Measurements from ENCODE around the gene TPPP.
"Not testable (repeated sequence)": the region's sequence is repeated elsewhere in the genome, so short reads cannot be mapped to it uniquely, and the experiment has no call there.

The TPPP gene

GRCh38 chr5:692529-693041 lies 567 bp downstream of the TPPP start:
- not testable (repeated sequence) for DNase-seq

DNA sequence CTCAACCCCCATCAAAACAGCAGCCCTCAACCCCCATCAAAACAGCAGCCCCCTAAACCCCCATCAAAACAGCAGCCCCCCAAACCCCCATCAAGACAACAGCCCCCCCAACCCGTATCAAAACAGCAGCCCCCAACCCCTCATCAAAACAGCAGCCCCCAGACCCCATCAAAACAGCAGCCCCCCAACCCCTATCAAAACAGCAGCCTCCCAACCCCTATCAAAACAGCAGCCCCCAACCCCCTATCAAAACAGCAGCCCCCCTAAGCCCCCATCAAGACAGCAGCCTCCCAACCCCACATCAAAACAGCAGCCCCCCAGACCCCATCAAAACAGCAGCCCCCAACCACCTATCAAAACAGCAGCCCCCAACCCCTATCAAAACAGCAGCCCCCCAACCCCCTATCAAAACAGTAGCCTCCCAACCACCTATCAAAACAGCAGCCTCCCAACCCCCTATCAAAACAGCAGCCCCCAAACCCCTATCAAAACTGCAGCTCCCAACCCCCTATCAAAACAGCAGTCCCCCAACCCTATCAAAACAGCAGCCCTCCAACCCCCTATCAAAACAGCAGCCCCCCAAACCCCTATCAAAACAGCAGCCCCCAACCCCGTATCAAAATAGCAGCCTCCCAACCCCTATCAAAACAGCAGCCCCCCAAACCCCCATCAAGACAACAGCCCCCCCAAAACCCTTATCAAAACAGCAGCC lies 1.2 kb downstream of the TPPP start:
- no peak for DNase-seq

DNA sequence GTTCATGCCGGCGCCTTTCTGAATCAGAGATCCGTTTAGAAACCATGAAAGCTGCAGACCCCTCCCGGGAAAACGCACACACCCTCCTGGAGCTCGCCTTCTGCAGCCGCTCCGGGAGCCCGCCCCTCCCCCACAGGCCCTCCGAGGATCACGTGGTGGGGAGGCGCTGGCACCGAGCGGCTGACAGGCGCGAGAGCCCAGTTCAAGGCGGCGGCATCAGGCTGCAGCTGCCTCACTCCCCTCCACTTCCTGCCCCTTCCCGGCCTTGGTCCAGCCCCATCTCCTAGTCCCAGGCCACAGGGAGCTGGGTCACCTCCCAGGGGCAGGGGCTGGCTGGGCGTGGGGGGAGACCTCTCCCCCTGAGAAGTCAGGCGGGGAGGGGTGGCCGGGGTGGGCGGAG lies 2.1 kb downstream of the TPPP start:
- not testable (repeated sequence) for DNase-seq

DNA sequence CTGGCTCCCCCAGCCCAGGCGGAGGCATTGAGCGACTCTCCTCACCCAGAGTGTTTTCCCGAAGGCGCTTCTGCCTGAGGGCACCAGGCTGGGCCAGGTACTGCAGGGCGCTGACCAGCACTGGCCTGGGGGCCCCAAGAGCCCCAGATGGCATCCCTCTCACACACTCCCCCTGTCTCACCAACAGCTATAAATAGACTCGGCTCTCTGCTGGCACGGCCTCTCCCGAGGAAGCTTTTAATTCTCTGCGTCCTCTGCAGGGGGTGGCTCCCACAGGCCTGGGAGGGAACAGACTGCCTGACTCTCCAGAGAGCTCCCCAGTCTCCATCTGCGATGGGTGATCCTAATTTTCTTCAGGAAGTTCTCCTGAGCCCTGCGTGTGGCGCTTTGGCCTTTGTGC lies 2.9 kb downstream of the TPPP start:
- DNase-seq = not testable (repeated sequence)

DNA sequence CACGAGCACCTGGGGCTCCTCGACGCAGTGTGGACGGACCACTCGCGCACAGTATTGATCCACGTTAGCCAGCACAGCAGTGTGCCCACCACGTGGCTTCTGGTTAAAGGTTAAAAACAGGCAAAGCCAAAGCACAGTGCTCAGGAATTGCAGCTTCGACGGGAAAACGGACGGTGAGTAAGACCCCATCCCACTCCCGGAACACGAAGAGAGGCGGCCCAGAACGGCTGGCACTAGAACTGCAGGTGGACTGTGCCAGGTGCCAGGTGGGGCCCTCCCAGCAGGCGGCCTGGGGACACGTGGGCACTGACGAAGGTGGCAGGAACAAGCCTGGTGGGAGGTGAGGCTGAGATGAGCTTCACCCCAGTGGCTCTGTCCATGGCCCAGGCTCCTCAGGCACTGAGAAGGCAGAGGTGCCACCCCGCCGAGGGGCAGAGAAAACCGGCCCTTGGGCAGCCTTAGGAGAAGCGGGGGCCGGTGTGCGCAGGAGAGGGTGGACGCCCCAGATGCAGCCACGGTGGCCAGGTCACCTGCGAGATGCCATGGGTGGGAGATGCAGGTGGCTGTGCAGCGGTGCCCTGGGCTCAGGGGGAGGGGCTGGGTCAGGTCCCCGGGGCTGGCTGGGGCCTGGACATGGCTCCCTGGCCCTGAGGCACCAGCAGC lies 4.7 kb downstream of the TPPP start:
- DNase-seq = not testable (repeated sequence)

GRCh38 chr5:686936-687335 lies 6.2 kb downstream of the TPPP start:
- not testable (repeated sequence) for DNase-seq

DNA sequence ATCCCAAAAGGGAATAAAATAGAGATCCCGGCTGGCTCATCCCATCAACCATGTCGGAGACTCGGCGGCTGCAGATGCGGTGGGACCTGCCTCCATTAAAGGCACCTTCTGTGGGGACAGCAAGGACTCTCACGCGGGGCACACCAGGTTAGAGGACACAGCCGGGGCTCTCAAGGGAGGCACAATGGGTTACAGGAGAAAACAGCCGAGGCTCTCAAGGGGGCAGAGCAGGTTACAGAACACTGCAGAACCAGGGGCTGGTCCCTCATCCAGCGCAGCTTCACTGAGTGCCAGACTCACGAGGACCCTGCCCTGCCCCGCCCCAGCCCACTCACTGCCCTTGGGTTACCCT lies 7.0 kb downstream of the TPPP start:
- DNase-seq = not testable (repeated sequence)

DNA sequence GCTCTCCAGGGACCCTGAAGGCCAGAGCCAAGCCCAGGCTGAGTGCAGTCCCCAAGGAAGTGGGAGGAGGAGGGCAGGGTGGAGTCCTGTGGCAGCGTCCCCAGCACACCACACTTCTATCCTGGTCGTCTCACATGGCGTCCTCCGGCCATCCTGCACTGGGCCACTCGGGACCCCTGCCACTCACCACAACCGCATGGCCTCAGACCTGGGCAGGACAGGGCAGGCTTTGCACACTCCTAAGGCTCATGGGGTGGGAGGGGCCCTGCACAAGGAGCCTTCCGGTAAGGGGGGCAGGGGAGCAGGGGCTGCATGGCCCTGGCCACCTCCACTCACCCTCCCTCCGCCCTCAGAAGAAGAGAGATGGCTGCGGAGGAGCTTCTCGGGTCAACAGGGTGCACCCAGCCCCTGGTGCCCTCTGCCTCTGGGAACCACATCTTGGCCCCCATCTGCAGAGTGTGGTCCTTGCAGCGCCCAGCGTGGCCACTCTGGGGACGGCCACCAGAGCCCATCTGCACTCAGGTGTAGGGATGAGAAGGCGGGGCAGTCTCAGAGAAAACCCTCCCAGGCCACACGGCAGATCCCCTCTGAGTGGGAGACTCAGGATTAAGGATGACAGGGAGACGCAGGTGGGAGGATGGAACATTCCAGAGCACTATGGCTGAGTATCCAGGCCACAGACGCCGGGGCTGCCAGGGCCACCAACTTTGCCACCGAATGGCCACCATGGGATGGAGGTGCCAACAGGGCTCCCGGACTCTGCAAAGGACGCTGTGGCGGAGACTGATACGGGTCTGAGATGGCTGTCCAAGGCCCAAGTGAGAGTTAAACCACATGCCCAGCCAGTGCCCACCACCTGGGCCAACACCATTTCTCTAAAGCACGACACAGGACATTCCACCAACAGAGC lies 7.6 kb downstream of the TPPP start:
- no peak for DNase-seq

DNA sequence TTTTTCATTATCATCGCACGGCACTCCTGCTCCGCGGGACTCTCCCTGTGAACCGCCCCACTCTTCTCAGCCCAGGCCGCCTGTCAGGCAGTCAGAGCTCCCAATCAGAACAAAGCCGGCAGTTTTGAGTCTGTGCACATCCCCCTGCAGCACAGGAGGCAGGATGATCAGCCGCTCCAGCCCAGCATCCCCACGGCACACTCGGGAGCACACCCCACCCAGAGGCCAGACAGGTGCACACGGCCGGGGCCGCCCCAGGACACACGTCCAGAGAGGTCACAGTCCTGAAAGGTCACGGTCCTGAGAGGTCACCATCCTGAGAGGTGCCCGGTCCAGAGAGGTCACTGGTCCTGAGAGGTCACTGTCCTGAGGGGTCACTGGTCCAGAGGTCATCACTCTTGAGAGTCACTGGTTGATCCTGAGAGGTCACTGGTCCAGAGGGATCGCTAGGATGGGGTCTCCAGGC lies 8.4 kb downstream of the TPPP start:
- DNase-seq = no peak

- no peak for DNase-seq
Observed at GRCh38 chr5:683551-684481, 9.3 kb downstream of the TPPP start.

DNA sequence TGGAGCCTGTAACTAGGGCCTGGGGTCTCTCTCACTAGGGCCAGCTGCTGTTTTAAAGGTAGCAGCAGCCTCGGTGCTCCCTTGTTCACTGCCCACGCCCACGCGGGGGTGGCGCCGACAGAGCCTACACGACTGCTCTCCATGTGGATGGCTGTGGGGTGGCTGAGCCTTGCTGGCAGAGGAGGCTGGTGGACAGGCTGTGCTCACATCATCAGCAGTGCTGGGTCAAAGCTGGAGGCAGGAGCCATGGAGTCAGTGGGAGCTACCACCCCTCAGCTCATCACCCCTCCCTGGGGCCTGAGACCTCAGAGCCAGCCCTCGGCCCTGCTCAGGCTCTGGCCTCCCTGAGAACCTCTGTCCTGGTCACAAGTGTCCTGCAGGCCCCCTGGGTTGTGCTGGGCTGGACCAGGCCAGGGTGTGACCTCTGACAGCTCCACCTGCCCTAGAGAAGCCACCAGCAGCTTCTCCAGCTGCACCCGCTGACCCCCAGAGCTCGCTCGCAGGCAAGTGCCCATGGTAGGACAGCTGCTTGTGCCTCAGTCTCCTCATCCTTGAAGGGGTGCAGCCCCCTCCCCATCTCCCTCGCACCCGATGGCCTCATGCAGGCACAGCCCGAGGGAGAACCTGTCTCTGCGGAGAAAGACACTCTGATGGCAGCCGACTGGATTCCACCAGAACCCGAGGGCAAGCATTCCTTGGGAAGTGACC lies 10.3 kb downstream of the TPPP start:
- DNase-seq = not testable (repeated sequence)

DNA sequence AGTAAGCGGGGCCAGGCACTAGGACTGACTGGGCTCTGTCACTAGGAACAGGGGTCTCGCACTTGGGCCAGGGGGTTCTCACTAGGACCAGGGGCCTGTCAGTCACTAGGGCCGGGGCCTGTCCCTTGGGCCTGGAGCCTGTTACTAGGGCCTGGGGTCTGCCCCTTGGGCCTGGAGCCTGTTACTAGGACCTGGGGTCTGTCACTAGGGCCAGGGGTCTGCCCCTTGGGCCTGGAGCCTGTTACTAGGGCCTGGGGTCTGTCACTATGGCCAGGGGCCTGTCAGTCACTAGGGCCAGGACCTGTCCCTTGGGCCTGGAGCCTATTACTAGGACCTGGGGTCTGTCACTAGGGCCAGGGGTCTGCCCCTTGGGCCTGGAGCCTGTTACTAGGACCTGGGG lies 10.9 kb downstream of the TPPP start:
- not testable (repeated sequence) for DNase-seq

- not testable (repeated sequence) for DNase-seq
Observed at GRCh38 chr5:681317-682191, 11.6 kb downstream of the TPPP start.

GRCh38 chr5:680836-681235 lies 12.3 kb downstream of the TPPP start:
- not testable (repeated sequence) for DNase-seq

DNA sequence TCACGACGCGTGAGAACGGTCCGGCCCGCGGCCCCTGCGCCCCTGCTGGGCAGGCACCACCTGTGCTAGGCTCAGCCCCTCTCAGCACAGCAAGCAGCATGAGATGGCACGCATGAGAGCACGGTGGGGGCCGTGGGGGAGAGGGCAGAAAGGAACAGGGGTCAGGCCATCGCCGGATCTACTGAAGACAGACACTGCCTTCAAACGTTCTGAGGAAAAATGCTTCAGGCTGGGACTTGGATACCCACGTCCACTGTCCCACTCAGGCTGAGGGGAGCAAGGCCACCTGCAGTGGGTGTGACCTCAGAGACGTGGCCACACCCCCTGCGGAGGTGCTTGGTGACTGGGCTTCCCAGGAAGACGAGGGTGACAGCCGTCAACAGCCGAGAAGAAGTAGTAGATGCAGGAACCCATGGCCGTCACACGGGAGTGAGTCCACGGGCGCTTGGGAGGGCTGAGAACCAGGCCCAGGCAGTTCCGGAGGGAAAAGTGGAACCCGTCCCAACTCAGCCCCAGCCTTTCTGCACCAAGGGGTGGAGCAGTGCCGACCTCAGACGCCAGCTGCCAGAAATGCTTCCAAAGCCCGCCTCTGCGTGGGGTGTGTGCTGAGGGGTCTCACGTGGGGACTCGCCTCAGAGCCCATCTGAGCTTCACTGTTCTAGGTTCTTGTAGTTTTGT lies 12.9 kb downstream of the TPPP start:
- not testable (repeated sequence) for DNase-seq

DNA sequence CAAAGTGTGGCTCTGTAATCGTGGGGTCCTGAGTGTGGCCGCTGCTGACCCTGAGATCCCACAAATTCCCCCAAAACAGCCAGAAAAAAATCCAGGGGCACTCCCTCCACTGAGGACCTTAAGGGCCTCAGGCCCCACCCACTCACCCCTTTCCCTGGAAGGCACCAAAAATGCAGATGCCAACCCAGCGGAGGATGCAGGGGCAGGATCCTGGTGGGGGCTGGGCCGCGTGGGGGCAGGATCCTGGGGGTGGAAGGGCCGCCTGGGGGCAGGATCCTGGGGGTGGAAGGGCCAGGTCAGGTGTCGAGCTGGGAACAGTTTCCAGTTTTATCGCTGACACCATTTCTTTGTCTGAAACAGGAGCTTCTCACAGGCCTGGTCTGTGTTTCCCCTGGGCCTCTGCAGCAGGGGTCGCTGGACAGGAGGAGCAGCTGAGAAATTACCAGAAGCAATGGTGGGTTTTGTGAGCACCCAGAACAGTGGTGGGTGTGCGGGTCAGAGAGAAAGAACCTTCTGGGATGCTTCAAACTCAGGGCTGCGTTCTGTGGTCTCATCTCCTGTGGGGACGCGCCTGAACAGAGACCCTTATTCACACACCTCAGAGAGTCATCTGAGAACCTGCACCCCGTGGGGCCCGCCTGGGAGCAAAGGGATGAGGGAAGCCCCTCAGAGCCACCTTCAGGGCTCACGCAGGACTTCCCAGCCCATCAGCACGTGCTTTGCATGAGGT lies 13.8 kb downstream of the TPPP start:
- not testable (repeated sequence) for DNase-seq

DNA sequence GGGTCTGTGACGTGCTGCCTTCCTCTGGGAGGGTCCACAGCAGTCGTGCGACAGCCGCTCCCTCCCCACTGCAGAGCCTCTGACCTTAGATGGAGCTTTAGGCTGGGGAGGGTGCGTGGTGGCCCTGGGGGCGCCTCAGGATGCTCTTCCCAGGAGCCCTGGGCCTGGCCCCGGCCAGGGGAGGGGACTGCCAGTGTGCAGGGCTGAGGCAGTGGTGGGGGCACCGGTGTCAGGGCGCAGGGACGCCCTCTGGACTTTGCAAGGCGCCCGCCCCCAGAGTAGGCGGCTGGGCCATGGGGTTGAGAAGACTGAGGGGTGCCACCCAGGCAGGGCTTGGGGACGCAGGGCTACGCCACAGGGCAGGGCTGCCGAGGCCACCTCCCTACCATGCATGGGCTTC lies 14.6 kb downstream of the TPPP start:
- DNase-seq = not testable (repeated sequence)

DNA sequence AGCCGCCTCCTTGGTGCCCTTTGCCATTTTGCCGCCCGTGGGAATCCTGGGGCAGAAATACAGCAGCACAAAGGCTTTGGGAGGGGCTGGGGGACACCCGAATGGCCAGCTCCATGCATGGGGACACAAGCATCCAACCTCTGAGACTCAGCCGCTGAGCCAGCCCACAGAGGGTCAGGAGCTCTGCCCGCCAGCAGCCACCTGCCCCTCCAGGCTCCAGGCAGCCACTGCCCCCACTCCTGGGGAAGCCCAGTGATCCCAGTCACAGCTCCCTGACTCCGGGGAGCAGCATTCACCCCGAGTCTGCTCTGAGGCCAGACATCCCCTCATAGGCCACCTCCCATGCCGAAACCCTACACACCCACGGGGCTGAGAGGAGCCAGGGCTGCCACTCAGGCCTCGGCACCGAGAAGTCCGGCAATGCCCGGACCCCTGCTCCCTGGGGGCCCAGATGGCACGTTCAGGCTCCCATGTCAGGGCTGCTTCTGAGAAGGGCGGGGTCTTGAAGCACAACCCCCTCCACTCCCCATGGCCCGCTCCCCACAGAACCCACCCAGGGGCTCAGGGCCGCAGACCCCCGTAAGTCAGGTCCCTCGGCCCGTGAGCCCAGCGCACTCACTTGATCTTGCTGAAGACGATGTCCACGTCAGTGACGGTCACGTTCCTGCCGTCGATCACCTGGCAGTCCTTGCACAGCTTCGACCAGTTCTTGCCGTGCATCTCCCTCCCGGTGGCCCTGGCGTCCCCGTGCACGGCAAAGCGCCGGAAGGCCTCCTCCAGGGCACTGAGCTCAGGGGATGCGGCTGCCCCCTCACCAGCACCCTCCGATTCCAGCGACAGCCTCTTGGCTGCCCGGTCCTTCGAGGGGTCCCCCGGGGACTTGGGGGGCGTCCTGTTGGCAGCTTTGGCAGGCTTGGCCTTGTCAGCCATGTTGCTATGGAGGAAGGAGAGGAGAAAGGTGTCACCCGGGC lies 15.7 kb downstream of the TPPP start:
- DNase-seq = no peak
